Measurements from ENCODE around the gene CHST15. TPM values are rescaled to one million over a fixed set of nuclear protein-coding genes. Genes with fewer than 3 reads are reported as not detected.
"Not testable (repeated sequence)": the region's sequence is repeated elsewhere in the genome, so short reads cannot be mapped to it uniquely, and the experiment has no call there.

The CHST15 gene
- total RNA-seq, 1 experiment from 2014 or later = 2.8 TPM

- H3K4me1 ChIP-seq = peaks cover under 1% of the 10 kb centered on the region; the same call in 1 of the 2 replicates
- no peaks in the 10 kb centered on the region for H3K9me3 ChIP-seq (replicated peaks)
- H3K4me3 ChIP-seq = no peak overlapping the region
- no peak overlapping the region for H3K27ac ChIP-seq
- H3K36me3 ChIP-seq = no peaks in the 10 kb centered on the region
- no peaks in the 10 kb centered on the region for H3K27me3 ChIP-seq
- no peak for DNase-seq
Measured at GRCh38 chr10:124116771-124117510, 23.5 kb upstream of the CHST15 start.

GRCh38 chr10:124114696-124115095 lies 21.3 kb upstream of the CHST15 start:
- H3K4me1 ChIP-seq = no peaks in the 10 kb centered on the region
- no peak for DNase-seq
- no peaks in the 10 kb centered on the region for H3K36me3 ChIP-seq
- H3K27ac ChIP-seq = no peak overlapping the region
- no peaks in the 10 kb centered on the region for H3K9me3 ChIP-seq (replicated peaks)
- H3K27me3 ChIP-seq = no peaks in the 10 kb centered on the region
- no peak overlapping the region for H3K4me3 ChIP-seq

GRCh38 chr10:124112891-124113580 lies 19.6 kb upstream of the CHST15 start:
- no peak for DNase-seq
- no peaks in the 10 kb centered on the region for H3K27me3 ChIP-seq
- no peaks in the 10 kb centered on the region for H3K9me3 ChIP-seq (replicated peaks)
- no peak overlapping the region for H3K4me3 ChIP-seq
- H3K27ac ChIP-seq = no peak overlapping the region
- no peaks in the 10 kb centered on the region for H3K36me3 ChIP-seq
- no peaks in the 10 kb centered on the region for H3K4me1 ChIP-seq

- H3K27me3 ChIP-seq = no peaks in the 10 kb centered on the region
- no peaks in the 10 kb centered on the region for H3K9me3 ChIP-seq (replicated peaks)
Measured at GRCh38 chr10:124110882-124111281, 17.5 kb upstream of the CHST15 start.

GRCh38 chr10:124109261-124109660 lies 15.9 kb upstream of the CHST15 start:
- no peaks in the 10 kb centered on the region for H3K9me3 ChIP-seq (replicated peaks)

More at GRCh38 chr10:124110882-124111281, 17.5 kb upstream of the CHST15 start:
- Histone ChIP-seq H3K36me3 (no peaks in the 10 kb centered on the region), H3K4me1 (no peaks in the 10 kb centered on the region; the same call in 1 of the 2 replicates), H3K4me3 (no peak overlapping the region), H3K27ac (no peak overlapping the region)
- no peak for DNase-seq

GRCh38 chr10:124107072-124107471 lies 13.7 kb upstream of the CHST15 start:
- Histone ChIP-seq H3K9me3 (replicated peaks) (no peaks in the 10 kb centered on the region), H3K4me3 (no peak overlapping the region), H3K4me1 (no peaks in the 10 kb centered on the region; the same call in 1 of the 2 replicates), H3K27ac (no peak overlapping the region), H3K27me3 (no peaks in the 10 kb centered on the region), H3K36me3 (no peaks in the 10 kb centered on the region)
- DNase-seq = no peak

More at GRCh38 chr10:124109261-124109660, 15.9 kb upstream of the CHST15 start:
- Histone ChIP-seq H3K27me3 (no peaks in the 10 kb centered on the region), H3K4me3 (no peak overlapping the region), H3K27ac (no peak overlapping the region), H3K4me1 (no peaks in the 10 kb centered on the region; the same call in 1 of the 2 replicates), H3K36me3 (no peaks in the 10 kb centered on the region)
- DNase-seq = no peak

- DNase-seq = peak in 1 of 2 experiments; percentile 34
- no peaks in the 10 kb centered on the region; the same call in 1 of the 2 replicates for H3K4me1 ChIP-seq
Measured at GRCh38 chr10:124106241-124106879, 13.0 kb upstream of the CHST15 start.

GRCh38 chr10:124105594-124105993 lies 12.2 kb upstream of the CHST15 start:
- Histone ChIP-seq H3K4me1 (no peaks in the 10 kb centered on the region; the same call in 1 of the 2 replicates), H3K27ac (no peak overlapping the region), H3K9me3 (replicated peaks) (no peaks in the 10 kb centered on the region), H3K27me3 (no peaks in the 10 kb centered on the region), H3K4me3 (no peak overlapping the region), H3K36me3 (no peaks in the 10 kb centered on the region)
- peak in 1 of 2 experiments; percentile 42 for DNase-seq

More at GRCh38 chr10:124106241-124106879, 13.0 kb upstream of the CHST15 start:
- H3K4me3 ChIP-seq = no peak overlapping the region
- no peak overlapping the region for H3K27ac ChIP-seq
- H3K27me3 ChIP-seq = no peaks in the 10 kb centered on the region
- H3K36me3 ChIP-seq = no peaks in the 10 kb centered on the region
- no peaks in the 10 kb centered on the region for H3K9me3 ChIP-seq (replicated peaks)

GRCh38 chr10:124105045-124105444 lies 11.6 kb upstream of the CHST15 start:
- Histone ChIP-seq H3K27me3 (no peaks in the 10 kb centered on the region), H3K27ac (no peak overlapping the region), H3K4me1 (no peaks in the 10 kb centered on the region; the same call in 1 of the 2 replicates), H3K36me3 (no peaks in the 10 kb centered on the region), H3K9me3 (replicated peaks) (no peaks in the 10 kb centered on the region), H3K4me3 (no peak overlapping the region)
- no peak for DNase-seq

GRCh38 chr10:124104011-124104627 lies 10.7 kb upstream of the CHST15 start:
- Histone ChIP-seq H3K27me3 (no peaks in the 10 kb centered on the region), H3K4me3 (no peak overlapping the region), H3K27ac (no peak overlapping the region), H3K9me3 (replicated peaks) (no peaks in the 10 kb centered on the region), H3K4me1 (no peaks in the 10 kb centered on the region; the same call in 1 of the 2 replicates), H3K36me3 (no peaks in the 10 kb centered on the region)
- DNase-seq = no peak

- H3K4me1 ChIP-seq = no peaks in the 10 kb centered on the region; the same call in 1 of the 2 replicates
- no peaks in the 10 kb centered on the region for H3K36me3 ChIP-seq
- H3K27ac ChIP-seq = no peak overlapping the region
- H3K27me3 ChIP-seq = no peaks in the 10 kb centered on the region
- no peak for DNase-seq
- H3K9me3 ChIP-seq (replicated peaks) = no peaks in the 10 kb centered on the region
- H3K4me3 ChIP-seq = no peak overlapping the region
Measured at GRCh38 chr10:124101351-124101750, 8.0 kb upstream of the CHST15 start.

GRCh38 chr10:124100651-124101050 lies 7.3 kb upstream of the CHST15 start:
- not testable (repeated sequence) for H3K4me1 ChIP-seq; H3K4me3 ChIP-seq; H3K27ac ChIP-seq; DNase-seq; H3K27me3 ChIP-seq; H3K9me3 ChIP-seq (replicated peaks); H3K36me3 ChIP-seq

- no peak for DNase-seq
- no peaks in the 10 kb centered on the region for H3K9me3 ChIP-seq (replicated peaks)
- H3K36me3 ChIP-seq = no peaks in the 10 kb centered on the region
- H3K4me1 ChIP-seq = no peaks in the 10 kb centered on the region
- H3K27me3 ChIP-seq = no peaks in the 10 kb centered on the region
- H3K4me3 ChIP-seq = no peak overlapping the region
- H3K27ac ChIP-seq = no peak overlapping the region
Measured at GRCh38 chr10:124100124-124100523, 6.7 kb upstream of the CHST15 start.

- H3K4me1 ChIP-seq = no peaks in the 10 kb centered on the region
- no peak overlapping the region for H3K27ac ChIP-seq
- no peak overlapping the region for H3K4me3 ChIP-seq
- no peaks in the 10 kb centered on the region for H3K9me3 ChIP-seq (replicated peaks)
- H3K27me3 ChIP-seq = no peaks in the 10 kb centered on the region; the same call in 1 of the 2 replicates
- DNase-seq = no peak
- H3K36me3 ChIP-seq = no peaks in the 10 kb centered on the region
Measured at GRCh38 chr10:124099604-124100003, 6.2 kb upstream of the CHST15 start.
